SK-N-MC (cell line): Measurements from ENCODE around the gene GINS2.
A peak's percentile ranks its signal among the peaks of the same experiment; 100 is the strongest.

ENCODE experiments used
- DNase-seq: peaks from one replicate; pipeline ENCODE4 v3.0.0-alpha.2; 2011; ENCODE audit warnings: low read depth, low spot score
- H3K27ac ChIP-seq: fragments of 200-600 bp; sonication (generic); 2 replicates; pipeline ENCODE4 v1.5.1; 2016; ENCODE audit warnings: mixed run types
- H3K36me3 ChIP-seq: fragments of 200-600 bp; sonication (generic); 2 replicates; pipeline ENCODE4 v1.6.1; 2017; ENCODE audit warnings: antibody characterized with exemption, low read length, mixed read lengths; ENCODE audit not compliant: insufficient read depth
- H3K4me3 ChIP-seq: fragments of 200-600 bp; sonication (generic); 2 replicates; pipeline ENCODE4 v1.5.1; 2016
- H3K9ac ChIP-seq: fragments of 200-600 bp; sonication (generic); 2 replicates; pipeline ENCODE4 v1.8.0; 2017; ENCODE audit warnings: mixed run types, mixed read lengths; ENCODE audit not compliant: insufficient read length
- H3K9me3 ChIP-seq: fragments of 200-600 bp; sonication (generic); 2 replicates; pipeline ENCODE4 v1.6.1; 2017; ENCODE audit warnings: low read depth, mild to moderate bottlenecking, antibody characterized with exemption, low read length, moderate library complexity, mixed read lengths
- EZH2 ChIP-seq: fragments of 200-600 bp; sonication (generic); IDR thresholded peaks from one replicate; pipeline ENCODE4 v1.6.1; 2017; ENCODE audit warnings: antibody characterized with exemption
- FOXP2 ChIP-seq: optimal IDR thresholded peaks from 2 replicates; pipeline ENCODE3; 2011; ENCODE audit warnings: mild to moderate bottlenecking, moderate library complexity; ENCODE audit not compliant: insufficient read depth; ENCODE audit errors: extremely low read length, control extremely low read depth
- POLR2AphosphoS5 ChIP-seq: IDR thresholded peaks from 2 replicates; pipeline ENCODE4 v1.6.1; 2012; ENCODE audit warnings: mild to moderate bottlenecking, low read depth, low read length, borderline replicate concordance

GINS2 gene

DNA sequence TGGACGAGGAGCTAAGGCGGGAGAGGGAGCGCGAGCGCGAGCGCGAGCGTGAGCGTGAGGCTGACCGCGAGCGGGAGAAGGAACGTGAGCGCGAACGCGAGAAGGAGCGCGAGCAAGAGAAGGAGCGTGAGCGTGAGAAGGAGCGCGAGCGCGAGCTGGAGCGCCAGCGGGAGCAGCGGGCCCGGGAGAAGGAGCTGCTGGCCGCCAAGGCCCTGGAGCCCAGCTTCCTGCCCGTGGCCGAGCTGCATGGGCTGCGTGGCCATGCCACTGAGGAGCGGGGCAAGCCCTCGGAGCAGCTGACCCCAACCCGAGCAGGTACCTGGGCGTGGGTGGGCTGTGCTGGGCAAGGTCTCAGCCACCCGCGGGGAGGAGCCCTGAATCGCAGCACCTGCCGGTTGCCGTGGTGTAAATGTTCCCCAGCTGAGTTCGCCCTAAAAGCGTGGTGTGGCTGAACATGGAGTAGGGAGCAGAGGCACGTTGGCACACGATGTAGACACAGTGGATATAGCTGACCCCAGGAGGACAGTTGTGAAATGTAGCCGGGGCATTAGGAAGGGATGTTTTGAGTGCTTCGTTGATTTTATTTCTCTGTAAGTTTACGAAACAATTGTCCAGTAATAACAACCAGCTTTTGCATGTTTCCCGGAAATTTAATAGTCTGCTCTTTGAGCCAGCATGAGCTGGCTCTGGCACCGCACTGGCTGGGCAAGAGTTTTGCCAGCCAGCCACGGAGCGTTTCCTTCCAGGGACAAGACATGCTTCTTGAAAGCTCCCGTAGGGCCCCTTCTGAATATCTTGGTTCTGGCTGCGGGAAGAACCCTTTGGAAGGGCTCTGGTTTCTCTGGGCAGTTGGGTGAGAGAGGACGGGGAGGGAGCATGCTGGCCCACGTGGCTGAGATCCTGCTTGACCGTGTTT, 32.1 kb downstream of the GINS2 start:
- Histone ChIP-seq H3K9ac (no peak overlapping the region), H3K4me3 (no peak overlapping the region), H3K9me3 (no peaks in the 10 kb centered on the region), H3K27ac (no peak overlapping the region), H3K36me3 (no peaks in the 10 kb centered on the region; the same call in 1 of the 2 replicates)
- no peak for DNase-seq
- TF ChIP-seq EZH2 (no peak), POLR2AphosphoS5 (no peak), FOXP2 (no peak)

DNA sequence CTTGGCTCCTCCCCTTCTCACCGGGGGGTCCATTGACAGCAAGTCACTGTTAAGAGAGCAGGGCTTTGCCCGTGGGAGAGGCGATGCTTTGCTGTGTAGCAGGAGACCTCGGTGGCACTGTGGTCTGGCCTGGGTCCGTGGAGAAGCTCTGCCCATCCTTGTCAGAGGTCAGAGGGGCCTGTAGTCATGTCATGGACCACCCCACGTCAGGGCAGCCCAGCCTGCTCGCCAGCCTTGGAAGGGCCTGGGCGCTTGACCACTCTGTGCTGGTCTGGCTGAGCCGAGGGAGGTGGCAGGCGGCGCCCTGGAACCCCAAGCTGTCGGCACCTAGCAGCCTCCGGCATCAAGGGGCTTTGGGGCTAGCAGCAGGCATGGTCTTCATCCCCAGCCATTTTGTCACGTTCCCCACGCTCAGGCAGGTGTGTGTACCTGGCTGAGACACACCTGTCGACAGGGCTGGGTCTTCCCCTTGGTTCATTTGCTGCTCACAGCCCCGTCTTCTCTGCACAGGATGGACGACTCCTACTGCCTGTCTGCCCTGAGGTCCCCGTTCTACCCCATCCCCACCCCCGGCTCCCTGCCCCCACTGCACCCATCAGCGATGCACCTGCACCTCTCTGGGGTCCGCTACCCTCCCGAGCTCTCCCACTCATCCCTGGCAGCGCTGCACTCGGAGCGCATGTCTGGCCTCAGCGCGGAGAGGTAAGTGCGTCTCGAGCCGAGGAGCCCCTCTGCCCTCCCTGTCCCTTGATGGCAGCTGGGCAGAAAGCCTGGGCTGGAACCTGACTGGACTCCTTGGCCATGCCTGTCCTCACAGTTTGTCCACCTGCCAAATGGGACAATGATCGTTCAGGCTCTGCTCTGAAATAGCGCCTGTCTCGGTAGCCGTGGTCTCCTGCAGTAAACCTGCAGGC, 33.3 kb downstream of the GINS2 start:
- H3K9me3 ChIP-seq, result no peaks in the 10 kb centered on the region
- no peak overlapping the region for H3K9ac ChIP-seq
- H3K27ac ChIP-seq, result no peak overlapping the region
- no peak overlapping the region for H3K4me3 ChIP-seq
- DNase-seq, result no peak
- H3K36me3 ChIP-seq, result no peaks in the 10 kb centered on the region; the same call in 1 of the 2 replicates
- TF ChIP-seq FOXP2, result no peak
- TF ChIP-seq EZH2, result no peak
- TF ChIP-seq POLR2AphosphoS5, result no peak

DNA sequence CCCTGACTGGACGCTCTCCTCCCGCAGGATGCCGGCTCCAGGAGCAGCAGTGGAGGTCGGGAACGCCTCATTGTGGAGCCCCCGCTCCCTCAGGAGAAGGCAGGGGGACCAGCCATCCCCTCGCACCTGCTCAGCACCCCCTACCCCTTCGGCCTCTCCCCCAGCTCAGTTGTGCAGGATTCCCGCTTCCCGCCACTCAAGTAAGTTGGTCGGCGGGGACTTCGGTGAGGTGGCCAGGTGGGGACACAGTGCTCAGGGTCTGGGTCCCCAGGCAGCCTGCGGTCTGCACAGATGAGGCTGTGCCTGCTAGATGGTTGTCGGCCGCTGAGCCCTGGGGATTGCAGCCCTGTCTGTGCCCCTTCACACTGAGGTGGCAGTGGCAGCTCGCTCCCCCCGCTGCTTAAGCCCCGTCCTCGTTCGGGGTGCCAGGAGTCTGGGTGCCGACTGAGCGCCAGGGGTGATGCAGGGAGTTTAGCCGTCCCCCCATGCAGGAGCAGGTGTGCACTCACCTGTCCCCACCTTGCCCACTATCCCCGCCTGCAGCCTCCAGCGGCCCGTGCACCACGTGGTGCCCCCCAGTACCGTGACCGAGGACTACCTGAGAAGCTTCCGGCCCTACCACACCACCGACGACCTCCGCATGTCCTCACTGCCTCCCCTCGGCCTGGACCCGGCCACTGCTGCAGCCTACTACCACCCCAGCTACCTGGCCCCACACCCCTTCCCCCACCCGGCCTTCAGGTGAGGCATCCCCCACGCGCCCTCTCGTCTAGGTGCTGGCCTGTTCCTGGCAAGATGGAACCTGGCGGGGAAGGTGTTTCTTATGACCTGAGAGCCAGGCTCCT, 34.3 kb downstream of the GINS2 start:
- no peak overlapping the region for H3K4me3 ChIP-seq
- TF ChIP-seq POLR2AphosphoS5 (no peak), FOXP2 (no peak), EZH2 (no peak)
- no peak for DNase-seq
- no peaks in the 10 kb centered on the region; the same call in 1 of the 2 replicates for H3K36me3 ChIP-seq
- H3K27ac ChIP-seq, result no peak overlapping the region
- H3K9me3 ChIP-seq, result no peaks in the 10 kb centered on the region
- no peak overlapping the region for H3K9ac ChIP-seq

DNA sequence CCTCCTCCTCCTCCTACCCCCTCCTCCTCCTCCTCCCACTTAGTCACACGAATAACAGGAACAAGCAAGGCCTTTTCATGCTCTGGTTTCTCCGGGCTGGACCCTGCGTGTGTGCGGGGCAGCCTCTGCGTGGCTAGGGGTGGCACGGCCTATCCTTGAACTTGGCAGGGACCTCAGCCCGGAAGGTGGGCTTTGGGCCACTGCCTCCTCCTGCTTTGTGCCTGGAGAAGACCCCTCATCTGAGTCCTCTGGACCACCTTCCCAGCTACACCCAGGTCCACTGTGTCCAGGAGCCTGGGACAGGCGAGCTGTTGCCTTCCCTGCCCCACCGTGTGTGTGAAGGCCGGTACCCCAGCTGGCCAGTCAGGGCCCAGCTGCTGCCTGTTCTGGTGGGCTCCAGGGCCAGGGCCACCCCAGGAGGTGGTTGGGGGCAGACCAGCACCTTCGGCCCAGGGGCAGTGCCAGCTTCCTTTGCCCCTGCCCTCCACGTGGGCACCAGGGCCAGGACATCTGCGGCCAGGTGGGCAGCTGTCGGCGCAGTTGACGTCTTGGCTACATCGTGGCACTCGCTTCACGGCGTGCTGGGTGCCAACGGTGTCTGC, 35.4 kb downstream of the GINS2 start:
- Histone ChIP-seq H3K9me3 (no peaks in the 10 kb centered on the region), H3K4me3 (no peak overlapping the region), H3K9ac (no peak overlapping the region), H3K36me3 (no peaks in the 10 kb centered on the region; the same call in 1 of the 2 replicates), H3K27ac (peak overlapping the region; percentile 68)
- TF ChIP-seq FOXP2 (no peak), POLR2AphosphoS5 (no peak), EZH2 (no peak)
- DNase-seq, result no peak

DNA sequence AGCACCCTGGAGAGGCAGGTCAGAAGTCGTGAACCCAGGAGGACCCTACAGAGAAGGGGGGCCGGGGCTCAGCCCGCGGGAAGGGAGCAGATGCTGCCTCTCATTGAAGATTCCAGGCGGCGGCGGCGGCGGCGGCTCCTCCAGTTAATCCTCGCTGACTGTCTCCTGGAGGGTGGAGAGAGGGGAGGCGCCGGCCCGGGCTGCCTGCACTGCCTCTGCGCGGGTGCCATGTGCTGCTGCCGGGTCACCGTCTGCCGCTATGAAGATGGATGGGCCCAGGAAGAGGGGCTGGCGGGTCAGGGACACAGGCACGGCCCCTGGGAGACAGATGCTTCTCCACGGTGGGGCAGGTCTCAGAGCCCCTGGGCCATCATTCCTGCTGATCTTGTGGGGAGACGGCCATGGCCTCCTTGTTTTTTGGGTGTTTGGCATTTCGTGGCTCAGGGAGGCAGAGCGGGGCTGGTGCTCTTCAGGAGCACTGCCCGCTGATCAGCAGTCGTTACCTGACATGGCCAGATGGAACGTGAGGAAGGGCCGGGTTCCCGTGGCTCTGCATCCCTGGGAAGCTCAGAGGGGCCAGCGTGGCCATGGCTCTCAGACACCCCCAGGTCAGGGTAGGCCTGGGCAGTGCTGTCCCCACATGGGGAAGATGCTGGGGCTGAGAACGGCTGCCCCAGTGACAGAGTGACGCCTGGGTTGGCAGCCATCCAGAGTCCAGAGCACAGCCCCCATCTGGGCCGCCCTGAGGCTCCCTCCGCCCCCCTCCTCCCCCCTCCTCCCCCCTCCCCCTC, 36.1 kb downstream of the GINS2 start:
- TF ChIP-seq POLR2AphosphoS5, result no peak
- Histone ChIP-seq H3K36me3 (no peaks in the 10 kb centered on the region; the same call in 1 of the 2 replicates), H3K27ac (peak overlapping the region; percentile 74), H3K9ac (no peak overlapping the region), H3K4me3 (peak overlapping the region; percentile 22; the same call in 1 of the 2 replicates), H3K9me3 (no peaks in the 10 kb centered on the region)
- no peak for DNase-seq

DNA sequence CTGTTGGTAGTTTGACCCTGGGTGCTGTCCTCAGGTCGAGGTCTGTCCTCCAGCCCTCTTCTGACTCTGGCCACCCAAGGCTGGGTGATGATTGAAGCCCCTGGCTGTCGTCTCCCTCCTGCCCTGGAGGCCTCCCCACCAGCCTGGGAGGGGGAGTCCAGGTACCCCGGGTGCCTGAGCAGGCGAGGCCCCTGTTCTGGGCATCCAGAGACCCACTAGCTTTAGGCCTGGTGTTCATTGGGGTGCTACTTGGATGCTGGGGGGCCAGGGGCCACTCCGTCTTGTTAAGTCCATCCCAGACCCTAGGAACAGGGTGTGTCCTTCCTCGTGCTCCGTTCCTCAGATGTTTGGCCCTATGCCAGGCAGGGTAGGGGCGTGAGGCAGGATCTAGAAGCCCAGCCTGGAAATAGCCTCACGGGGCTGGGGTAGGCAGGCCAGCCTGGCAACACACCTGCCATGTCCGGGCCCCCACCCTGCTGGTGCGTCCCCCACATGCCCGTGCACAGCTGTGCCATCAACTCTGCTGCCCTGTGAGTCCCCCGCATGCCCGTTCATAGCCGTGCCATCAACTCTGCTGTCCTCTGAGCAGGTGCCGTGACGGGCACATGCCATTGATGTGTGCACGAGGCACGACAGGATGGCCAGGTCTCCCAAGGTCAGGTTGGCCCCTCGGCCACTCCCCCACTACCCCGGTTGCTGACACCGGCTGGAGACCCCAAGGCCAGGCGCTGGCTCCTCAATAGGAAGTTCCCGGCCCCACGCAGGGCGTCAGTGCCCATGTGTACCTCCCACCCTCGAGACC, 36.9 kb downstream of the GINS2 start:
- Histone ChIP-seq H3K27ac (no peak overlapping the region), H3K9me3 (no peaks in the 10 kb centered on the region), H3K9ac (no peak overlapping the region), H3K4me3 (no peak overlapping the region), H3K36me3 (no peaks in the 10 kb centered on the region)
- TF ChIP-seq FOXP2 (no peak), EZH2 (no peak), POLR2AphosphoS5 (no peak)
- no peak for DNase-seq
